Measurements from ENCODE around the gene MSRB1. TPM values are rescaled to one million over a fixed set of nuclear protein-coding genes. Genes with fewer than 3 reads are reported as not detected.

The MSRB1 gene
- polyA plus RNA-seq, 1 donor from 2014 or later: 6.0 TPM

DNA sequence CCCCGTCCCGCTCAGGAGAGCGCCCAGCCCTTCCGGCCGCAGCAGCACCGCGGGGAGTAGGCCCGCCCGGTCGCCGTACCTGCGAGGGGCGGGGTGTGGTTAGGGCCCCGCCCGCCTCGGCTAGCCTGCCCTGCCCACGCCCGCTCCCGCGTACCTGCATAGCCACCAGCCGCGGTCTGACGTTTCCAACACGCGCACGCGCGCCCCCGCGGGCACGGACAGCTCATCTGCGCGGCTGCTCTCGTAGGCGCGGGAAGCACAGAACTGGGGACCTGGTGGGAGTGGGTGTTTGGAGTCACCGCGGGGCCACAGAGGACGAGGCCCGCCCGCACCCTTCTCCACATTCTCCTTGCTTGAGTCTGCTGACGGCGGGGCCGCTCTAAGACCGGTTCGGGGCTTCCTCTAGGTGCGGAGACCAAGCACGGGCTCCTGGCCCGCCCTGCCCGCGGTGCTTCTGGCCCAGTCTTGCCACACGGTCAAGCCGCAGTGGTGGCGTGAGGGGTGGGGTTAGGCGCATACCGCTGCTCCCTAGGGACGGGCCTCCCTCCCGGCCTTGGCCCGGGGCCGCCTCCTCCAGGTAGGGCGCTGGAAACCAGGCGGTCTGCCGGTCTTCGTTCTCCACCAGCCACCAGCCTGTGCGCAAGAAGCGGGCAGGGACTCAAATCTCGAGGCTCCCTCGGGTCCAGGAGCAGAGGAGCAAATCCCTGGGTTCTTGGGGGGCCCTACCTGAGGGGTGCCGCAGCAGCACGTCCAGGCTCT lies 36.5 kb upstream of the MSRB1 start:
- no peaks in the 10 kb centered on the region for H3F3A ChIP-seq (ENCODE audit: insufficient read depth, low read length, poor library complexity, severe bottlenecking)
- no peak overlapping the region for H3K9ac ChIP-seq (ENCODE audit: low read length)
- no peak overlapping the region for H3K27ac ChIP-seq (ENCODE audit: low read length)
- TF ChIP-seq SMC3 (conservative IDR thresholded peaks at IDR 0.05; ENCODE audit: poor library complexity): no peak
- no peak for TF ChIP-seq MXI1 (conservative IDR thresholded peaks at IDR 0.05; ENCODE audit: poor library complexity, severe bottlenecking)
- TF ChIP-seq TAF1 (IDR thresholded peaks at IDR 0.05; ENCODE audit: low read depth): no peak
- TF ChIP-seq, protein P1, sequence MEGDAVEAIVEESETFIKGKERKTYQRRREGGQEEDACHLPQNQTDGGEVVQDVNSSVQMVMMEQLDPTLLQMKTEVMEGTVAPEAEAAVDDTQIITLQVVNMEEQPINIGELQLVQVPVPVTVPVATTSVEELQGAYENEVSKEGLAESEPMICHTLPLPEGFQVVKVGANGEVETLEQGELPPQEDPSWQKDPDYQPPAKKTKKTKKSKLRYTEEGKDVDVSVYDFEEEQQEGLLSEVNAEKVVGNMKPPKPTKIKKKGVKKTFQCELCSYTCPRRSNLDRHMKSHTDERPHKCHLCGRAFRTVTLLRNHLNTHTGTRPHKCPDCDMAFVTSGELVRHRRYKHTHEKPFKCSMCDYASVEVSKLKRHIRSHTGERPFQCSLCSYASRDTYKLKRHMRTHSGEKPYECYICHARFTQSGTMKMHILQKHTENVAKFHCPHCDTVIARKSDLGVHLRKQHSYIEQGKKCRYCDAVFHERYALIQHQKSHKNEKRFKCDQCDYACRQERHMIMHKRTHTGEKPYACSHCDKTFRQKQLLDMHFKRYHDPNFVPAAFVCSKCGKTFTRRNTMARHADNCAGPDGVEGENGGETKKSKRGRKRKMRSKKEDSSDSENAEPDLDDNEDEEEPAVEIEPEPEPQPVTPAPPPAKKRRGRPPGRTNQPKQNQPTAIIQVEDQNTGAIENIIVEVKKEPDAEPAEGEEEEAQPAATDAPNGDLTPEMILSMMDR (IDR thresholded peaks at IDR 0.05; ENCODE audit: poor library complexity, severe bottlenecking): no peak
- TF ChIP-seq, protein P2, sequence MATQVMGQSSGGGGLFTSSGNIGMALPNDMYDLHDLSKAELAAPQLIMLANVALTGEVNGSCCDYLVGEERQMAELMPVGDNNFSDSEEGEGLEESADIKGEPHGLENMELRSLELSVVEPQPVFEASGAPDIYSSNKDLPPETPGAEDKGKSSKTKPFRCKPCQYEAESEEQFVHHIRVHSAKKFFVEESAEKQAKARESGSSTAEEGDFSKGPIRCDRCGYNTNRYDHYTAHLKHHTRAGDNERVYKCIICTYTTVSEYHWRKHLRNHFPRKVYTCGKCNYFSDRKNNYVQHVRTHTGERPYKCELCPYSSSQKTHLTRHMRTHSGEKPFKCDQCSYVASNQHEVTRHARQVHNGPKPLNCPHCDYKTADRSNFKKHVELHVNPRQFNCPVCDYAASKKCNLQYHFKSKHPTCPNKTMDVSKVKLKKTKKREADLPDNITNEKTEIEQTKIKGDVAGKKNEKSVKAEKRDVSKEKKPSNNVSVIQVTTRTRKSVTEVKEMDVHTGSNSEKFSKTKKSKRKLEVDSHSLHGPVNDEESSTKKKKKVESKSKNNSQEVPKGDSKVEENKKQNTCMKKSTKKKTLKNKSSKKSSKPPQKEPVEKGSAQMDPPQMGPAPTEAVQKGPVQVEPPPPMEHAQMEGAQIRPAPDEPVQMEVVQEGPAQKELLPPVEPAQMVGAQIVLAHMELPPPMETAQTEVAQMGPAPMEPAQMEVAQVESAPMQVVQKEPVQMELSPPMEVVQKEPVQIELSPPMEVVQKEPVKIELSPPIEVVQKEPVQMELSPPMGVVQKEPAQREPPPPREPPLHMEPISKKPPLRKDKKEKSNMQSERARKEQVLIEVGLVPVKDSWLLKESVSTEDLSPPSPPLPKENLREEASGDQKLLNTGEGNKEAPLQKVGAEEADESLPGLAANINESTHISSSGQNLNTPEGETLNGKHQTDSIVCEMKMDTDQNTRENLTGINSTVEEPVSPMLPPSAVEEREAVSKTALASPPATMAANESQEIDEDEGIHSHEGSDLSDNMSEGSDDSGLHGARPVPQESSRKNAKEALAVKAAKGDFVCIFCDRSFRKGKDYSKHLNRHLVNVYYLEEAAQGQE (IDR thresholded peaks at IDR 0.05; ENCODE audit: borderline replicate concordance): no peak
- TF ChIP-seq RAD21 (conservative IDR thresholded peaks at IDR 0.05): no peak
- TF ChIP-seq EZH2 (IDR thresholded peaks at IDR 0.05; ENCODE audit: borderline replicate concordance, insufficient read depth, low read length, poor library complexity, severe bottlenecking): no peak
- TF ChIP-seq POLR2AphosphoS5 (IDR thresholded peaks at IDR 0.05): no peak
- no peak for TF ChIP-seq EP300 (conservative IDR thresholded peaks at IDR 0.05; ENCODE audit: poor library complexity, severe bottlenecking)
- no peaks in the 10 kb centered on the region for H3K9me2 ChIP-seq (ENCODE audit: insufficient read depth, low read length)
- H2AFZ ChIP-seq (ENCODE audit: low read depth, low read length): no peak overlapping the region
- no peaks in the 10 kb centered on the region for H3K79me2 ChIP-seq (replicated peaks; ENCODE audit: insufficient read depth, low read length)
- H3K36me3 ChIP-seq (ENCODE audit: insufficient read depth, low read length): no peaks in the 10 kb centered on the region
- peaks cover 29% of the 10 kb centered on the region for H3K27me3 ChIP-seq (ENCODE audit: insufficient read depth, low read depth, low read length)
- no peaks in the 10 kb centered on the region for H3K9me3 ChIP-seq (ENCODE audit: low read length)
- no peaks in the 10 kb centered on the region for H4K20me1 ChIP-seq (ENCODE audit: insufficient read depth)
- H3K4me3 ChIP-seq (ENCODE audit: low read length): no peak overlapping the region
- H3K4me2 ChIP-seq (ENCODE audit: low read length): no peak overlapping the region

DNA sequence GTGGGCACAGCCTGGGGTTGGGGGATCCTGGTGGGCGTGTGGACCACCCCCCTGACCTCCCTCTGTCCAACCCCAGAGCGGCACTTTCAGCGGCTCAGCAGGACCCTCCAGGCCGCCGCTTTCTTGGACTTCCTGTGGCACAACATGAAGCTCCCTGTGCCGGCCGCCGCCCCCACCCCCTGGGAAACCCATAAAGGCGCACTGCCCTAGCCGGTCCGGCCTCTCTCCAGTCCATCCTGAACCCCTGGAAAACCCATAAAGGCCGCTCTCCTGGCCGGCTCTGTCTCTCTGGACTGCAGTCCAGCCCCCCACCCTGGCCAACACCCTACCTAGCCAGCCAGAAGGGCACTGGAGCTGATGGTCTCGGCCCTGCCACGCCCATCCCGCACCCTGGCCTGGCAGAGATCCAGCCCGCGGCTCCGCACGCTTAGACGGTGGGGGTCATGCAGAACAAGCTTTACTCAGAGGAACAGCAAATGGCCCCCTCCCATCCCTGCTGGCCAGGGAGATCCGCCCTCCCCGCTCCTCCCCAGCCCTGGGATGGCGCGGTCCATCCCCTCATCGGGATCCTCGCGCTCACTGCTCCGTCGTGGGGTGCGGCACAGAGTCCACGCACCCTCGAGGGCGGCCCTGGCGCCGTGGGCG lies 35.6 kb upstream of the MSRB1 start:
- peaks cover 29% of the 10 kb centered on the region for H3K27me3 ChIP-seq (ENCODE audit: insufficient read depth, low read depth, low read length)

More for the DNA sequence above, 35.6 kb upstream of the MSRB1 start:
- no peaks in the 10 kb centered on the region for H3K9me3 ChIP-seq (ENCODE audit: low read length)
- H3F3A ChIP-seq (ENCODE audit: insufficient read depth, low read length, poor library complexity, severe bottlenecking): no peaks in the 10 kb centered on the region
- no peak overlapping the region for H2AFZ ChIP-seq (ENCODE audit: low read depth, low read length)
- no peaks in the 10 kb centered on the region for H3K9me2 ChIP-seq (ENCODE audit: insufficient read depth, low read length)
- H3K4me2 ChIP-seq (ENCODE audit: low read length): no peak overlapping the region
- no peaks in the 10 kb centered on the region for H3K36me3 ChIP-seq (ENCODE audit: insufficient read depth, low read length)
- no peak overlapping the region for H3K9ac ChIP-seq (ENCODE audit: low read length)
- no peak overlapping the region for H3K27ac ChIP-seq (ENCODE audit: low read length)
- TF ChIP-seq, protein P2 (IDR thresholded peaks at IDR 0.05; ENCODE audit: borderline replicate concordance): no peak
- TF ChIP-seq, protein P1 (IDR thresholded peaks at IDR 0.05; ENCODE audit: poor library complexity, severe bottlenecking): no peak
- TF ChIP-seq POLR2AphosphoS5 (IDR thresholded peaks at IDR 0.05) (no peak), RAD21 (conservative IDR thresholded peaks at IDR 0.05) (no peak)
- no peaks in the 10 kb centered on the region for H3K79me2 ChIP-seq (replicated peaks; ENCODE audit: insufficient read depth, low read length)
- H3K4me3 ChIP-seq (ENCODE audit: low read length): no peak overlapping the region
- H4K20me1 ChIP-seq (ENCODE audit: insufficient read depth): no peaks in the 10 kb centered on the region

Measured in neural cell (in vitro differentiated cells).